GM12878 (cell line): ENCODE measurements around the gene F12.

Source experiments
- CTCF ChIP-seq, 3 experiments: IDR thresholded peaks in 2 of 3; conservative IDR thresholded peaks in 1 of 3; 2 replicates each; pipeline ENCODE4 v1.5.1; 2011; ENCODE audit warnings: low read depth in 3 of 3, low read length in 3 of 3, mild to moderate bottlenecking in 3 of 3, control low read depth in 2 of 3, moderate library complexity in 2 of 3, inconsistent platforms in 1 of 3, mixed read lengths in 1 of 3; ENCODE audit not compliant: control insufficient read depth in 2 of 3, insufficient read depth in 1 of 3; ENCODE audit errors: extremely low read depth in 1 of 3
- EZH2 ChIP-seq: IDR thresholded peaks from 2 replicates; pipeline ENCODE4 v1.6.1; 2012; ENCODE audit warnings: low read depth, mild to moderate bottlenecking, control low read depth, inconsistent platforms, low read length, borderline replicate concordance; ENCODE audit not compliant: control insufficient read depth
- JUND ChIP-seq: IDR thresholded peaks from 2 replicates; pipeline ENCODE4 v1.6.1; 2012; ENCODE audit warnings: low read depth, mild to moderate bottlenecking, low read length, improper control_type of control experiment, moderate library complexity
- NRF1 ChIP-seq: conservative IDR thresholded peaks from 2 replicates; pipeline ENCODE4 v1.6.1; 2011; ENCODE audit warnings: mild to moderate bottlenecking, low read depth, low read length, improper control_type of control experiment
- POLR2A ChIP-seq: IDR thresholded peaks from 2 replicates; pipeline ENCODE4 v1.6.1; 2011; ENCODE audit warnings: low read depth, mild to moderate bottlenecking, low read length
- SMAD1 ChIP-seq: fragments of 450-650 bp; IDR thresholded peaks from 2 replicates; pipeline ENCODE4 v1.6.1; 2018; ENCODE audit warnings: mild to moderate bottlenecking, low read depth; ENCODE audit not compliant: partially characterized antibody
- ZNF207 ChIP-seq: fragments of 450-650 bp; IDR thresholded peaks from 2 replicates; pipeline ENCODE4 v1.6.1; 2014; ENCODE audit warnings: antibody characterized with exemption, mild to moderate bottlenecking, borderline replicate concordance
- TF ChIP-seq, protein P1 (sequence below): fragments of 450-650 bp; conservative IDR thresholded peaks from 2 replicates; pipeline ENCODE4 v1.6.1; 2017; ENCODE audit warnings: mild to moderate bottlenecking, moderate library complexity

GRCh38 chr5:177450667-177451424 is 41.5 kb upstream of the F12 start:
- TF ChIP-seq POLR2A (no peak), ZNF207 (no peak), NRF1 (no peak), JUND (no peak), EZH2 (no peak), CTCF (IDR thresholded peaks at IDR 0.05 in 2 of 3, conservative IDR thresholded peaks at IDR 0.05 in 1 of 3; ENCODE audit: control insufficient read depth in 2 of 3, extremely low read depth in 1 of 3, insufficient read depth in 1 of 3, low read depth in 3 of 3, low read length in 3 of 3) (no peak), SMAD1 (no peak)
- TF ChIP-seq, protein P1, sequence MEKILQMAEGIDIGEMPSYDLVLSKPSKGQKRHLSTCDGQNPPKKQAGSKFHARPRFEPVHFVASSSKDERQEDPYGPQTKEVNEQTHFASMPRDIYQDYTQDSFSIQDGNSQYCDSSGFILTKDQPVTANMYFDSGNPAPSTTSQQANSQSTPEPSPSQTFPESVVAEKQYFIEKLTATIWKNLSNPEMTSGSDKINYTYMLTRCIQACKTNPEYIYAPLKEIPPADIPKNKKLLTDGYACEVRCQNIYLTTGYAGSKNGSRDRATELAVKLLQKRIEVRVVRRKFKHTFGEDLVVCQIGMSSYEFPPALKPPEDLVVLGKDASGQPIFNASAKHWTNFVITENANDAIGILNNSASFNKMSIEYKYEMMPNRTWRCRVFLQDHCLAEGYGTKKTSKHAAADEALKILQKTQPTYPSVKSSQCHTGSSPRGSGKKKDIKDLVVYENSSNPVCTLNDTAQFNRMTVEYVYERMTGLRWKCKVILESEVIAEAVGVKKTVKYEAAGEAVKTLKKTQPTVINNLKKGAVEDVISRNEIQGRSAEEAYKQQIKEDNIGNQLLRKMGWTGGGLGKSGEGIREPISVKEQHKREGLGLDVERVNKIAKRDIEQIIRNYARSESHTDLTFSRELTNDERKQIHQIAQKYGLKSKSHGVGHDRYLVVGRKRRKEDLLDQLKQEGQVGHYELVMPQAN = no peak
